CD1c-positive myeloid dendritic cell (primary cell): Measurements from ENCODE around the gene CAMK2D.

ENCODE experiments used
- DNase-seq: peaks from one replicate; pipeline ENCODE4 v3.0.0-alpha.2; 2016; ENCODE audit errors: extremely low spot score

The CAMK2D gene

DNA sequence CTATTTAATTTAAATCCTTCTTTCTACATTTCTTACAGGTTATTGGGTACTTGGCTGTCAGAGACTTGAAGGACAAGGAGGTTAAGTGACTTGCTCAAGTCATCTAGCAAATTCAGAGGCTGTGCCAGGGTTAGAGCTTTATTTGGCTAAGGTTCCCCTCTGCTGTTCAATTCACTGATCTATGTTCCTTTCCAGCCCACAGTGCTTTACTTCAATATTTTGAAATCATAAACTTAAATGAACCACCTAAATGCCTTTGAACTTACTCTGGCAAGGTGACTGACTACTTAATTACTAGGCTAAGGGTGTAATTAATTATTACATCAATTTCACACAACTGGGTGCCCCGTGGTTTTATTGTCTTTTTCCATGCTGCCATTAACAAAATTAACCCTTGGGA is 288.7 kb downstream of the CAMK2D start:
- no peak for DNase-seq

DNA sequence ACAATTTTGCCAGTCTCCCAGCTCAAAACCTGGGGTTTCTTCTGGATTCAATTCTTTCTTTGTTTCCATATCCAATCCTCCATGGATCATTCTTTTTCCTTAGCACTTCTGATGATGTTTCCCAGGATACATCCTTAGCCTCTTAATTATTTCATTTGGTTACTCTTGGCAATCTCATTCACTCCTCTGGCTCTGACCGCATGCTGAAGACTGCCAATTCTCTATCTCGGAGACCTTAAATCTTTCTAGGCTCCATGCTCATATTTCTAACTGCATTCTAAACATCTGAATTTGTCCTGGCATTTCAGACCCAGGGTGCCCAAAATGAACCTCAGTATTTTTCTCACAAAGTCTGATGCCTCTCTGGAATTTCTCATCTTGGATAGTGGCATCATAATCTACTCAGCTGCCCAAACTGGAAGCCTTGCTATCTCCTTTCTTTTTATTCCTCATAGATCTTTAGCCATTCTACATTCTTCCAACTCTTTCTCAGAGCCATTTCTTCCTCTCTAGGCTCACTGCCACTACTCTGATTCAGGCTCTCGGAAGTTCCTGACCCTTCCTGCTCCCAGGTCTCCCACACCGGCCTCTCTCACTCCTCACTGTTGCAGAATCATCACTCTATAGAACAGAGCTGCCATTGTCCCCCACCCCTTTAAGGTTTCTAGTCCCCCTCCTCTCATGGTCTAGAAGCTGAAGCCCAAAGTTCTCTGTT is 290.2 kb downstream of the CAMK2D start:
- no peak for DNase-seq

DNA sequence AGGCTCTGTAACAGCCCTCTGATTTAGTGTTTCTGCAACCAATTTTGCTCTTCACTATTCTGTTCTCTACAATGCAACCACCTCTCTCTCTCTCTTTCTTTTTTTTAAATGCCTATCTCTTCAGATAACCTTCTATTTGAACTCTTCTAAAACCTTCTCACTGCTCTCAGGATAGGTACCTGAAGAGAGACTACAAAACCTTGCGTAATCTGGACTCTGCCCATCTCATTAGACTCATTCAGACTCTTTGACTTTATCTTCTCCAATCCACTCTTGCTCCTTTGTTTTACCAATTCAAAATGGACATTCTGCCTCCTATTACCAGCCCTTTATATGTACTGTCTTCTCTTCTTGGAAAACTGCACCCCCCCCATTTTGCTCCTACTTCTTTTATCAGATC is 291.6 kb downstream of the CAMK2D start:
- DNase-seq: no peak

DNA sequence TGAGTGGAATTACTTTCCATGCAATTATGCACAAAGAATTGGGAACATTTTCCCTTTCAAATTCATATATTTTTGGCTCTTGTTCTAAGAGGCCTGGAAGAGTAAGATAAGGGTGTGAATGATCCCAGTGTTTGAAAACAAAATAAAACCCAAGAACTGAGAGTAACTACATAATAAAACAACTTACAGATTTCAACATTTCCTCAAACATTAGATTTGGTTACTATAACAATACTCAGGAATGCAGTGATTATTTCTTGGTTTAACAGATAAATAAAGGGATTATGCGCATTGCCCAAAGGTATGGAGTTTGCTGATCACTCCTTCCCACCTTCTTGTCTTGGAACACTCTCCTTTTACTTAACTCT is 292.5 kb downstream of the CAMK2D start:
- DNase-seq: no peak

DNA sequence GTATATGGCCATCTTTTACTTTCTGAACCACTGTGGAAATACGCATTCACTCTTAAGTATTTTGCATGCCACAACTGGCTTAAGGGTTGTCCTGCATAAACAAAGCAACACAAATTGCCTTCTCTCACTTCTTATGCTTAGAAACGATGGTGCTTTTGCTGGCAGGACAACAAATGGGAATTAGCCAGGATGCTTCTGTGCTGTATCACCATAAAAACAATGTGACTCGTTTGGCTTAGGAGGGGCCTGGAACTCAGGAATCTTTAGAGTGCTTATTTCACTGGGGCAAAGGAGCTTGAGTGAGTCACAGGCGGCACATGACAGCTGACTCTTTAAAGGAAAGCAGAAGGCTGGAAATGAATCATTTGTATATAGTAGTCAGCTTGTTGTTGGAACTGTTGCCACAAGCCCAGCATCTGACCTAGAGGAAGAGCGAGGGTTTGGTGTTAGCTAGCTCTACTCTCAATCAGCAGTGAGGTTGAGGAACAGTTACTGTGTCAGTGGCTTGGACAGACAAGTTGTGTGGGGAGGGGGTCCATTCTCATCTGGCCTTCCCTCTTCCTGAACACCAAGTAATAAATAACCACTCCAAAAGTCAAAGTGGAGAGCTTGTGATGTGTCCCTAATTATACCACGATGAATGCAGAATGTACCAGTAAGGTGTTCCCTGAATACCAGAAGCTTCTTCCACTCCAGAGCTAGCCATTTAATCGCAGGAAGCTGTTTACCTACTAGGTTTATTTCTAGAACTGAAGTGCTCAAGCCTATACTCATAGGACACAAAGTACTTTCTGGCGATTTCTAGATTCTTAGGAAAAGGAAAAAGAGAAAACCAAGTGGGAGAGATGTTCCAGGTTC is 293.1 kb downstream of the CAMK2D start:
- DNase-seq: peak; percentile 73

DNA sequence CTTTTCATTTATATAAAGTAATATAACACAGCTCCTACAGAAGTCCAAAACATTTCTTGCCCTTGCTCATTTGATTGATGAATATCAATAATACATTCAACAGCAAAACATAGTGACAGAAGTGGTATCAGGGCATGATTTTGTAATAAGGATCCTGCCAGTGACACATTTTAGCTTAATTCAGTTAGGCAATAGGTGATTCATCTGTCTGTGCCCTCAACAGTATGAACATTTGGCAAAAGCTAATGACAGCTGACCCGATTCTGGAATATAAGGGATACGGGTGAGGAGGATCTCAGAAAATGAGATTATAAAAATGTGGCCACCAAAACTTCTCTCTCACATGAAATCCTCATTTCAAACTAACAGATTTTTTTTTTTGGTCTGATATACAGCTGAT is 294.0 kb downstream of the CAMK2D start:
- peak; percentile 49 for DNase-seq

DNA sequence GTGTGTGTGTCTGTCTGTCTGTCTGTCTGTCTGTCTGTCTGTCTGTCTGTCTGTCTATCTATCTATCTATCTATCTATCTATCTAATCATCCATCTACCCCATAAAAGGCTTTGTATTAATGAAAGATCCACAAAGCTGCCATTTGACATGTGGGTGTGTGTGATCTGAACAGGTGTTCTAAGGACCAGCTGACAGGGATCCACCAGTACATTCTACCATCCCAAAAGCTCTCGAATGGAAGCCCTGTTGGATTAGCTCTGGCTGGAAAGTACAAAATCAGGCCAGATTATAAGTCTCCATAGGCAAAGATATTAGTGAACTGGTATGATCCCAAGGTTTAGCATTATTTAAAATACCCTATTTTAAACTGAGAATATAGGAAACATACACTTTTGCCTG is 299.3 kb downstream of the CAMK2D start:
- DNase-seq: no peak

DNA sequence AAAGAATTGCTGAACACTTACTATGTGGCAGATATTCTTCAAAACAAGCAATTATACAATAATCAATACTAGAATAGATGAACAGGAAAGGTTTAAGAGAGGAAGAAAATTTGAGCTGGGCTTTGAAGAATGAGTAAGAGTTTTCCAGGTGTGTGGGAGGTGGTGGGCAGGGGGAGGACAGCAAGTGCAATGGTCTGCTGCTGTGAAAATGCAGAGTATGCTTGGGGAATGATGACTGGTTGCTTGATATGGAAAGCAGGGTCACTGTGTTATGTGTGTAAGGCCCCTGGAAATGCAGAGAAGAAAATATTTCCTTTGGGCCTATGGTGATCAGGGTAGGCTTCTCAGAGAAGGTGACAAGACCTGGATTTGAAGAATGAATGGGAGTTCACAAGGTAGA is 300.3 kb downstream of the CAMK2D start:
- DNase-seq: no peak

DNA sequence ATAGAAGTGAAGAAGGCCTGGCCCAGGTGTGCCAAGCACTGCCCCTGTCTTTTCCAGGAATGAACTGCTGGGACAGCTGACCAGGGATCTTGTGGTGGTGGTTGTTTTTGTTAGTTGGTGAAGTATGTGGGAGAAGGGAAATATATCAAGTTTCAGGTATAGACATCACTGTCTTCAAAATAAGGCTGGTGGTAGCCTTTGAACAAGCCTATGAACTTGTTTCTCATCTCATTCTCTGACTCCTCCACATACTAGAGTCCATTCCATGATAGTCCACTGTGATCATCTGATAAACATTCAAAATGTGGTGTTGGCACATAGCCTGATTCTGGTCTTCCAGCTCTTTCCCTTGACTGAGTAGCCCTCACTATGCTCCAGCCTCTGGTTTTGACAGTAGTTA is 303.7 kb downstream of the CAMK2D start:
- DNase-seq: no peak

DNA sequence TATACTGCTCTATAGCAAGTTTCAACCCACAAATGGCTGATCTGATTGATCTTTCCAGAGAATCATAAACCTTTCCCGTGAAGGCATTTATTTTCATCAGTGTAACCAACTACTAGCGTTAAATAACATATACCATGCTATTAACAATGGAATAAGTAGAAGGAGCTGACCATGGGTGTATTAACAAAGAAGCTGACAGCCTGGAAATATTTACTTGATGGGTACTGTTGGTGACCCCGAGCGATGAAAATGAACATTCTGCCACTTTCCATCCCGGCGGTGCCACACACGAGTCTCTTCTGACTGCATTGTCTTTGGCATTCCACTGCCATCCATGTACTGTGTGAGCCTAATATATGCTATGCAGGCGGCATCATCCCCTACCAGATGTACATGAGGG is 304.4 kb downstream of the CAMK2D start:
- DNase-seq: no peak

DNA sequence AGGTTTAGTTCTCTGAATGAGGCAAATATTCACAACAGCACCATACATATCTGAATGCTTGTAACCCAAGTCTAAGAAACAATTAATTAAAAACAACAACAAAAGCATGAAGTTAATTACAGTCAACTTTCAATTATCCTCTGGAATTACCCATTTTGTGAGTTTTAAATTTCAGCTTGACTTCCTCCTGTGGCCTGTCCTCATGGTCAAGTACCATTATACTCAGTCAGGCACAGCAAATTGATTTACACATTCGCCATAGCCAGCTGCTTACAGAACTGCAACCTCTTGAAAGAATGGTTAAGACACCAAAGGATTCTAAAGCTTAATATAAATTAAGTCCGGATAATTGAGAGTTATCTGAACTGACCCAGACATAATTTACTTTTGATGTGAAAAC is 306.5 kb downstream of the CAMK2D start:
- DNase-seq: no peak

DNA sequence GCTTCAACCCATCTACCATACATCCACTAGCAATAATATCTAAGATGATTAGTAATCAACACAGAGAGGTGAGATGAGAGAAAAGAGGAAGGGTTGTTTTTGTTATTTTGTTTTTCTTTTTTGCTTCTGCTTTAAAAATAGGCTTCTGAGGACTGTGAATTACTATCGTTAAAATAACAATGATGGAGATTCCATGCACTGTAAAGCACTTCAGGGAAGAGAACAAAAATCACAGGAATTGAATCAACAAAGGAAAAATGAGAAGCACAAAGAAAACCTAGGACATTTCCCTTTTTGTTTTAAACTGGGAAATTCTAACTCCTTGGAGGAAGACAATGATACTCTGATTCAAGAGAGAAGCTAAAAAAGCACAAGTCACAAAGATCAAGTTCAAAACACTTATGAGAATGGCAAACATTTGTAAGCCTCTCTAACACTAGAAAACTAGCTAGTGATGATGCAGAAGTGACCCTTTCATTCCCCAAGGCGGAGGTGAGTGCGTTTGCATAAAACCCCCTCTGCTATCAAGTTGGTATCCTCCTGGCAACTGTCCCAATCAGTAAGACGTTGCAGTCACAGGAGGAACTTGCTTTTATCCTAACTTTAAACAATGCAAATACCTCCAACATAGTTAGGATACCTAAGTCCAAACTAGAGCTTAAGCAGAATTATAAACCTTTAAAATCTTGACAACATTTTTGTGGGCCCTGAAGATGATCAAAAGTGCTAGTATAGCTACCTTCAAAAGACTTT is 308.5 kb downstream of the CAMK2D start:
- no peak for DNase-seq

DNA sequence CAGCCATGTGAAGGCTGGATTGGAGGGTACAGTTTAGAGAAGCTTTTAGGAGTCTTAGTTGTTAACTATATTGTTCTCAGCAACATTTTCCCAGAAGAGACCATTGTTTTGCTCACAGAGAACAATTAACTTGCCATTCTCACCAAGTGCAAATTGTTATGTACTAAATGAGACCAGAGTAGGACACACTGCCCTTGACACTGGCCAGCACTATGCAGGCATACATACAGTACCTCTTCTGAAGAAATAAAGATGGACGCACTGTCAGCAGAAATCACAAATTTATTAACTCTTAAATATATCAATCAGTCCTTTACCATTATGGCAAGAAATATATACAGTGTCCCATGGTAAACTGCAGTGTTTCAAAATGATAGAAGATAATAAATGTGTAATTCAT is 309.4 kb downstream of the CAMK2D start:
- no peak for DNase-seq

DNA sequence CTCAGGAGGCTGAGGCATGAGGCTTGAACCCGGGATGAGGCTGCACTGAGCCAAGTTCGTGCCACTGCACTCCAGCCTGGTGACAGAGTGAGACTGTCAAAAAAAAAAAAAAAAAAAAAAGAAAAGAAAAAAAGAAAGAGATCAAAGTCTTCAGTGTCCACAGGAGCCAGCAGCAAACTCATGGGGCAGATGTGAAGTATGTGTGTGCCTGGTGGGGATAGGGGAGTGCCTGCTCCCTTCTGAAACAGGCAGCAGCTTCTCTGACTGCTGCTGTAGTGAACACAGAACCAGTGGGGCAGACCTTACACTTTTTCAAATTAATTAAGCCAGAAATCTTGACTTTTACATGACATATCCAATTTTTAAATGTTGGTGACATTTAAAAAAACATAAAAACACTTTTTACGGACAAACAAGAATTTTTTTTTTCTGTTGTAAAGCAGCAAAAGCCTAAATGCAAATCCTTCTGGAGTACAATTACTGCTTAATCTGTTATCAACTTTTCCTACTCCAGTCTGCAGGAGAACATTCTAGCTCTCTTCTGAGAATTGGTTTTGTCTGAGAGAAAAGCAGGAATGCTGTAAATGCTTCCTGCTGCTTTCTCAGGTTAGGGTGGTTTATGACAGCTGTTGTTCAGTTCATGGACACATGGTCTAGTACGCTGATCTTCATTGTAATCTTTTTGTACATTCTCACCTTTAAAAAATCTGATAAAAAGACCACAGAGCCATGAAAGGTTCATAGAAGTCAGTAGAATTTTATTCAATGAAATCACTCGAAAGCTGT is 311.1 kb downstream of the CAMK2D start:
- DNase-seq: no peak

DNA sequence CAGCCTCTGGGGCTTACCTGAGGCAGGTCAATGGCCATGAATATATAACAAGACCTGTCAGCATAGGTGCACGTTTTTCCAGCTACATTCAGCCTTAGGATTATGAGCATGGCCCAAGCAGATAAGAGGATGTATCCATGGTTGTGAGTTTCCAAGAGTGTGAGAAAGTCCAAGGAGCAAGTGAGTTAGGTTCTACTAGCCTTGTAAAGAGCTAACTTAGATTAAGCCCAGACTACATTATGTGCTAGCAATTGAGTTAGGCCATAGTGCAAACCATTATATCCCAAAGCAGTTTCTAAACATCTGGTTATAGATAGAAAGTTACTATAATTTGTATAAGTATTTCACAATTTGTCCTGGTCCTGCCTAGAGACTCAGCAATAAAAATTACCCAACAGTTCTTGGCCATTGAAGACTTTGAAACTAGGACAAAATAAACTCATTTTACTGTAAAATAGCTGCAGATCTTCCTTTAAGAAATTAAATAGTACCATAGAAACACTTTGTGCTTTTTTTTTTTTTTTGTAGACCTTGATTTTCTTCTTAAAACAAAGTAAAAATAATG is 312.0 kb downstream of the CAMK2D start:
- DNase-seq: no peak

DNA sequence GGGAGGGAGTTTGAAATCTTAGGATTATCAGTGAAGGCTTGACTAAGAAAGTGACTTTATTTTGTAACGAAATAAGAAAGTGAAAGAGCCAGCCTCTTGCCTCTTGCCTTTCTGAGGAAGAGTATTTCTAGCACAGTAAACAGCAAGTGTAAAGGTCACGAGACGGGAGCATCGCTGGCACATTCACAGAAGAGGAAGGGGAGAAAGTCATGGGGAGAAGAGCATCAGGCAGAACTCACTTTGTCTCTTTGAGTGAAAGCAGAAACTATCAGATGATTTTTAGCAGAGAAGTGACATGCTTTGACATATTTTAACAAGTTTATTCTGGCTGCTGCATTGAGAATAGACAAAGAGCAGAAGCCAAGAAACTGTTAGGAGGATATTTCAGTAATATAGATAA is 313.8 kb downstream of the CAMK2D start:
- DNase-seq: peak; percentile 41

DNA sequence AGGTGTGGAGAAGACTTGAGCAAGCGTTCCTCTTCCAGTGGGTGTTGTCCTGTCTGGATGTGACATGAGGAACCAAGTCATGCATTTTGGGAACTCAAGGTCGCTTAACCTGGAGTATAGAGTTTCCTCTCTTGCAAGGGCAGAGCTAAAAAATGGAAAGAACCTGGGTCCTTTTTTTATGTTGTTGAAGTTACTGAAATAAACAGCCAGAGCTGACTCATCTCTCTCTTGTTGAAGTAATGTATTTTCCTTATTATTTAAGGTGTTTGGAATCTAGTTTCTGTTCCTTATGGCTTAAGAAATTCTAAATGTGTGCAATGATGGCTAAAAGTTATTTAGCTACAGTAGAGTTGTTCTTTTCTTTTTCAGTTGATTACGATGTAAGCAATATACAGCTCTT is 314.5 kb downstream of the CAMK2D start:
- DNase-seq: no peak

DNA sequence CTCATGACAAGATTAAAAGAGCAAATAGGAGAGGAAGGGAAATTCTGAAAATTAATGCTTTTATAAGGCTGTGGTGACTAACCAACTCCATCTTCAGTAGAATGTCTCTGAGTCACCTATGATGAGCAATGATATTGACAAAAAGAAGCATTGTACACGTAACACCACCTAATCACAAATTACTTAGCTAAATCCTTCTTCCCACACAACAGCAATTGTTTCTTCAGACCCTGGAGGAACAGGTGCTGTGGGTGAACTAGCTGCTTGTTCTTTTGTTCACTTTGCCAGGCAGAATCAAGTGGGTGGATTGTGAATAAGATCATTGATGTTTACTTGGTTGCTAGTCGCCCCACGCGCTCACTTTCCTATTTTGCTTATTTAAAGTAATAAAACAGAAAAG is 315.5 kb downstream of the CAMK2D start:
- DNase-seq: no peak

DNA sequence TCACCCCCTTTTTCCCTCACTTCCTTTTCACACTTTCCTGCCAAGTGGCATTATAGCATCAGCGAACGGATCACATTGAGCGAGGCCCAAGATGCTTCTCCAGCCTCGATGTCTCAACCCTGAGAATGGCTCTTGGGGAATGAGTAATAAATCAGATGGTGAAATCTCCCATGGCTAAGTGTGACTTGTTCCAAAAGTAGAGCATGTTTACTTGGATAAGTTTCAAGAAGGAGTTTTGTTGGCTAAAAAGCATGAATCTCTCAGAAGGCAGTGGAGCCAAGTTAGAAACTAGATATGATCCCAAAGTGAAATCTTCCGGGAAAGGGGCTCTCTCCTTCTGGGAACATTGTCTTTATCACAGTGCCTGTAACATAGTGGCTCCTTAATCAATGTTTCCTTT is 316.3 kb downstream of the CAMK2D start:
- DNase-seq: no peak

DNA sequence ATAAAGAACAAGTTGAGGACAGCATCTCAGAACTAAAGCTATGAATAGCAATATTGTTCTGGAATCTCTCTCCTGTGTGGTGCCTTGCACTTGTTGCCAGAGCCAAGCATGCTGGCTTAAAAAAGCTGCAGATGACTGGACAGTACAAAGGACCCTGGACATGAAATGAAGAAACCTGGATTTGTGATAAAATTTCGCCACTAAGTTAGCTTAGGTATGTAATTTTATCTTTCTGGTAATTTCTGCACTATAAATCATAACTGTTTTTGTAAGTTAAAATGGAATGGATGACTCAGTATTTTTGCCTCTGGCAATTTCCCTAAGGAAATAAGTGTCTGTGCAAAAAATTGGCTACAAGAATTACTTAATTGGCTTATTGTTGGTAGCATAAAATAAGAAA is 317.2 kb downstream of the CAMK2D start:
- no peak for DNase-seq

DNA sequence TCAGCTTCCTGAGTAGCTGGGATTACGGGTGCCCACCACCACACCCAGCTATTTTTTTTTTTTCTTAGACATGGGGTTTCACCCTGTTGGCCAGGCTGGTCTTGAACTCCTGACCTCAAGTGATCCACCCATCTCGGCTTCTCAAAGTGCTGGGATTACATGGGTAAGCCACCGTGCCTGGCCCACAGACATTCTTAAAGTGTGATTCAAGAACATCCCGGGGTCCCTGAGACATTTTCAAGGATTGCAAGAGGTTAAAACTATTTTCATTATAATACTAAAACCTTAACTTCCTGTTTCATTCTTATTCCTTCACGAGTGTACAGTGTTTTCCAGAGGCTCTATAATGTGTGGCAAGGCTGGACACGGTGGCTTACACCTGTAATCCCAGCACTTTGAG is 318.7 kb downstream of the CAMK2D start:
- no peak for DNase-seq

DNA sequence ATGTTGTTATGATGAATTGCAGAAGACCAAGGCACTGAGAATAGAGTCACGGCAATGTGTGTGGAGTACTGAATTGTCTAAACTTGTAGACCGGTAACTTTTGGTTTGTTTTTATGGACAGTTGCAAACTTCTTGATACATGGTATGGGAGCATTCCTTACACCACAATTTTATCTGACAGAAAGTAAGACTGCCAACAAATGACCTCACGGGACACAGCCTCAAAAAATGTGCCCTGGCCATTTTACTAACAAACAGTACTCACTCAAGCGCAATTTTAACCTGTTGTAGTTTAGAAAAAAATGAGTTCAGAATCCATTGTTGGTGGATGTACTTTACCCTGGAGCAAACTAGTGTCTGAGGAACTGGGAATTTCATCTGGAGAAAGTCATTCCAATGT is 321.2 kb downstream of the CAMK2D start:
- no peak for DNase-seq
